Body of pancreas (tissue), 4 donors: ENCODE measurements around the gene RBM12.
A peak's percentile ranks its signal among the peaks of the same experiment; 100 is the strongest.

Experiments used
- CTCF ChIP-seq, 7 experiments: fragments of 450-650 bp in 4 of 7; fragments of 200-600 bp in 3 of 7; sonication (generic) in 3 of 7; IDR thresholded peaks; one replicate each; pipeline ENCODE4 v1.5.1; 2016 to 2019; ENCODE audit warnings: antibody characterized with exemption in 7 of 7
- POLR2A ChIP-seq, 3 donors: fragments of 450-650 bp; IDR thresholded peaks; one replicate each; pipeline ENCODE4 v1.6.1; 2016; ENCODE audit warnings: antibody characterized with exemption in 3 of 3, mild to moderate bottlenecking in 2 of 3

- TF ChIP-seq CTCF (IDR thresholded peaks at IDR 0.05) (peak in 3 of 7 experiments; percentile 3 to 26 (median 15)), POLR2A (IDR thresholded peaks at IDR 0.05) (peak; percentile 86 to 96 (median 95))
Observed at GRCh38 chr20:35664466-35665206, at the start of gene RBM12, which contains the start of gene CPNE1.
